ENCODE measurements around the gene ZMYND8.

ZMYND8 gene

DNA sequence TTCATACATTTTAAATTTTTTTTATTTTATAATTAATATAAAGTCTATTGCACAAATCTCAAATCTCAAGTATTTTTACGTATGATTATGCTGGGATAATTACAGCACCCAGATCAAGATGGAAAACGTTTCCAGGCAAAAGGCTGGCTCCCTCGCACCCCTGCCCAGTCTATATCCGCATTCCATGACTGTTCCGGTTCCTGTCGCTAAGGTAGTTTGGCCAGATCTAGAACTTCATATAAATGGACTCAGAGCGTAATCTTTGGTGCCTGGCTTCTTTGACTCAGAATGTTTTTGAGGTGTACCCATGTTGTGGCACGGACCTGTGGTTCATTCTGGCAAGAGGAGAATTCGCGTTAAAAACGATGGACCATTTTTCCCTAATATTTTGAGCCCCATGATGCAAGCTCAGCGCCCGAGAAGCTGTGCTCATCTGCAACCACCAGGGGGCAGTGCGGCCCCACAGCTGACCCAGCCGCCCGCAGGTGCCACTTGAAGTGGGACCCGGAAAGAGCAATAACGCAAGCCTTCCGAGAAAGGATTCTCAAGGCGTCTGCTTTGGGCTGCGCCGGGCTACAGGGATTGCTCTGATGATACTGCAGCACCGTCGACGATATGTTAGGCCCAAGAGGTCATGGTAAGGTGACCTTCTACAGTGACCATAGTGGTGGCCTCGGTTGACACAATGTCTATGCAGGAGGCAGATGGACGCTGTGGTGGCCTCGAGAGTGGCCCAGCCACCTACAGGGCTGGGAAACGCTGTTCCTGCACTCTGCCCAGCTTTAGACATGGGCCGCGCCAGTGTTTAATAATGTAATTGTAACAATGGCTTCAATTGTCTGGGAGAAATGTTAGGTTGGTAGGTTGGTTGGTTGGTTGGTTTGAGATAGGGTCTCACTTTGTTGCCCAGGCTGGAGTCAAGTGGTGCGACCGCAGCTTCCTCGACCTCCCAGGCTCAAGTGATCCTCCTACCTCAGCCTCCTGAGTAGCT is 160.1 kb downstream of the ZMYND8 start:
- ChIA-PET CTCF (interaction anchor here (0.6 to 8.3 kb wide), 21 partner anchors 9 to 1424 kb away, joined by 3 to 161 read pairs (median 3); partner anchors contain the start of genes NCOA3 and ZMYND8), POLR2A (no interaction called here)
- peak; percentile 84 for DNase-seq (ENCODE audit: extremely low spot score)
- TF ChIP-seq CTCF (IDR thresholded peaks at IDR 0.05; ENCODE audit: control extremely low read depth, extremely low read depth, low read depth, missing control alignments) = peak; percentile 98

DNA sequence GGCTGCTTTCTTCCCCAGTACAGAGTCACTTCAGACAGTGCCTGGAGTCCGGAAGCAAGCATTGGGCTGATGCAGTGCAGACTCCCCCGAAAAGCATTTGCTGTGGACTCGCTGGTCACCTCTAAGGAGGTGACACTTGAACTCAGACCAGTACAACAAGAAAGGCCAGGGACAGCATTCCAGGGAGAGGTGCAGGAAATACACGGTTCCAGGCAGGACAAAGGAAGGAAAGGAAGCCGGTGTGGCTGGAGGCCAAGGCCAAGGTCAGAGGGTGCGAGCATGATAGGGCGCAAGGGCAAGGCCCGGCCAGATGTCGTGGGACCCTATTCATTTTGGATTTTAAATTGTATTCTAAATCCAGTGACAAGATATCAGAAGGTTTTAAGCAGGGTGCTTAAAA is 160.9 kb downstream of the ZMYND8 start:
- ChIA-PET POLR2A (no interaction called here), CTCF (interaction anchor here (0.7 to 8.3 kb wide), 3 partner anchors 10 to 187 kb away, joined by 4 to 161 read pairs (median 5); no protein-coding TSS in a partner anchor)

DNA sequence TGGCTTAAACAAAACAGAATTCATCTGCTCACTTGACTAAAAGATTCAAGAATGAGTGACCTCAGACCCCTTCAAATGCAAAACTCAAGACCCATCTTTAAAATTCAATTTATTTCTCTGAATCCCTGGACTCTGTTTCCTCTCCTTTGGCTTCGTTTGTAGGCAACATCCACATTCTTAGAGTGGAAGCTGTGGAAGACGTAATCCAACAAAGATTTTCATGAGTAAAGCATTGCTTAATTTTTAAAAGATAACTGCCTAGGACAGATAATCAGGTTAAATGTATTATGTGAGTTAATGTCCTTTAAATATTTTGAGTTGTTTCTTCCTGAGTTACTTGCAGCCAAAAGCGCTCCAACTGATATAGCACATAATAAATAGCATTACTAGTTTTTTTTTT is 164.5 kb downstream of the ZMYND8 start:
- ChIA-PET POLR2A (no interaction called here), CTCF (interaction anchor here (1.0 to 8.3 kb wide), 2 partner anchors 14 to 190 kb away, joined by 3 to 161 read pairs; no protein-coding TSS in a partner anchor)
- TF ChIP-seq CTCF (IDR thresholded peaks at IDR 0.05; ENCODE audit: control extremely low read depth, extremely low read depth, low read depth, missing control alignments) = no peak
- no peak for DNase-seq (ENCODE audit: extremely low spot score)

More for the DNA sequence above, 160.9 kb downstream of the ZMYND8 start:
- TF ChIP-seq CTCF (IDR thresholded peaks at IDR 0.05; ENCODE audit: control extremely low read depth, extremely low read depth, low read depth, missing control alignments) = no peak
- no peak for DNase-seq (ENCODE audit: extremely low spot score)

- no peak for TF ChIP-seq CTCF (IDR thresholded peaks at IDR 0.05; ENCODE audit: control extremely low read depth, extremely low read depth, low read depth, missing control alignments)
- CTCF ChIA-PET = interaction anchor here (1.0 kb wide), 1 partner anchor 15 kb away, joined by 3 read pairs; no protein-coding TSS in a partner anchor
- POLR2A ChIA-PET = no interaction called here
- DNase-seq (ENCODE audit: extremely low spot score) = no peak
Measured at GRCh38 chr20:47191074-47191673, 165.3 kb downstream of the ZMYND8 start.

- TF ChIP-seq CTCF (IDR thresholded peaks at IDR 0.05; ENCODE audit: control extremely low read depth, extremely low read depth, low read depth, missing control alignments) = no peak
- ChIA-PET CTCF (interaction anchor here (1.8 to 2.0 kb wide), 3 partner anchors 13 to 195 kb away, joined by 4 to 8 read pairs (median 4); no protein-coding TSS in a partner anchor), POLR2A (no interaction called here)
- DNase-seq (ENCODE audit: extremely low spot score) = no peak
Measured at GRCh38 chr20:47189060-47189459, 167.4 kb downstream of the ZMYND8 start.

- POLR2A ChIA-PET = no interaction called here
- DNase-seq (ENCODE audit: extremely low spot score) = no peak
Measured at GRCh38 chr20:47188540-47188939, 168.0 kb downstream of the ZMYND8 start.

More at GRCh38 chr20:47188540-47188939, 168.0 kb downstream of the ZMYND8 start:
- CTCF ChIA-PET = interaction anchor here (0.7 to 2.0 kb wide), 4 partner anchors 10 to 195 kb away, joined by 3 to 8 read pairs (median 4); no protein-coding TSS in a partner anchor
- no peak for TF ChIP-seq CTCF (IDR thresholded peaks at IDR 0.05; ENCODE audit: control extremely low read depth, extremely low read depth, low read depth, missing control alignments)
